Measurements from ENCODE around the gene DAND5. TPM values are rescaled to one million over a fixed set of nuclear protein-coding genes. Genes with fewer than 3 reads are reported as not detected.
"Not testable (repeated sequence)": the region's sequence is repeated elsewhere in the genome, so short reads cannot be mapped to it uniquely, and the experiment has no call there.

Gene DAND5
- total RNA-seq, 1 donor from 2014 or later, result 0.07 TPM

GRCh38 chr19:12949363-12950283, 19.8 kb upstream of the DAND5 start:
- Histone ChIP-seq H3K36me3 (no peaks in the 10 kb centered on the region), H3K4me1 (peaks cover 4% of the 10 kb centered on the region), H3K27me3 (no peaks in the 10 kb centered on the region), H3K4me3 (no peak overlapping the region), H3K9ac (no peak overlapping the region), H2AFZ (replicated peaks) (no peak overlapping the region), H3K79me2 (ENCODE audit: low read depth) (peaks cover 24% of the 10 kb centered on the region), H3K9me3 (ENCODE audit: low read depth) (no peaks in the 10 kb centered on the region), H4K20me1 (ENCODE audit: low read depth) (peaks cover 26% of the 10 kb centered on the region), H3F3A (ENCODE audit: low read depth) (peaks cover 53% of the 10 kb centered on the region), H3K4me2 (no peak overlapping the region), H3K27ac (no peak overlapping the region)
- Mint-ChIP-seq H3K36me3 (peaks cover 27% of the 10 kb centered on the region), H3K9me3 (no peaks in the 10 kb centered on the region), H3K4me1 (peaks cover 14% of the 10 kb centered on the region), H3K27ac (no peak overlapping the region), H3K27me3 (ENCODE audit: insufficient read depth, low read depth) (peaks cover 15% of the 10 kb centered on the region), H3K4me3 (peak overlapping the region; percentile 59)
- no peak for TF ChIP-seq EZH2phosphoT487 (IDR thresholded peaks at IDR 0.05)
- no peak for TF ChIP-seq EZH2 (IDR thresholded peaks at IDR 0.05)
- no peak for TF ChIP-seq CTCF (IDR thresholded peaks at IDR 0.05)
- no peak for DNase-seq (ENCODE audit: low spot score)

GRCh38 chr19:12952050-12952449, 17.3 kb upstream of the DAND5 start:
- Mint-ChIP-seq H3K36me3 (peaks cover 24% of the 10 kb centered on the region), H3K4me3 (peak overlapping the region; percentile 65), H3K4me1 (peaks cover 16% of the 10 kb centered on the region)
- Histone ChIP-seq H4K20me1 (ENCODE audit: low read depth) (peaks cover 23% of the 10 kb centered on the region), H3F3A (ENCODE audit: low read depth) (peaks cover 52% of the 10 kb centered on the region), H3K79me2 (ENCODE audit: low read depth) (peaks cover 39% of the 10 kb centered on the region)
- not testable (repeated sequence) for H3K4me3 ChIP-seq; H3K27me3 ChIP-seq; H3K9me3 Mint-ChIP-seq; H3K4me2 ChIP-seq; H3K27ac ChIP-seq; H3K9me3 ChIP-seq (ENCODE audit: low read depth); DNase-seq (ENCODE audit: low spot score); H3K4me1 ChIP-seq; H2AFZ ChIP-seq (replicated peaks); H3K27ac Mint-ChIP-seq; H3K27me3 Mint-ChIP-seq (ENCODE audit: insufficient read depth, low read depth); H3K9ac ChIP-seq; H3K36me3 ChIP-seq

GRCh38 chr19:12952488-12953137, 16.8 kb upstream of the DAND5 start:
- Mint-ChIP-seq H3K36me3 (peaks cover 23% of the 10 kb centered on the region), H3K27ac (no peak overlapping the region), H3K27me3 (ENCODE audit: insufficient read depth, low read depth) (peaks cover 4% of the 10 kb centered on the region), H3K4me3 (no peak overlapping the region), H3K4me1 (peaks cover 16% of the 10 kb centered on the region), H3K9me3 (no peaks in the 10 kb centered on the region)
- peaks cover 17% of the 10 kb centered on the region for H4K20me1 ChIP-seq (ENCODE audit: low read depth)
- H3K27ac ChIP-seq, result no peak overlapping the region
- no peak overlapping the region for H3K9ac ChIP-seq
- TF ChIP-seq CTCF (IDR thresholded peaks at IDR 0.05) (no peak), EZH2phosphoT487 (IDR thresholded peaks at IDR 0.05) (no peak)
- DNase-seq (ENCODE audit: low spot score), result no peak
- no peaks in the 10 kb centered on the region for H3K4me1 ChIP-seq
- H3K4me2 ChIP-seq, result no peak overlapping the region
- no peak overlapping the region for H3K4me3 ChIP-seq
- no peaks in the 10 kb centered on the region for H3K9me3 ChIP-seq (ENCODE audit: low read depth)
- H3K36me3 ChIP-seq, result no peaks in the 10 kb centered on the region
- no peaks in the 10 kb centered on the region for H3K27me3 ChIP-seq
- no peak overlapping the region for H2AFZ ChIP-seq (replicated peaks)
- peaks cover 57% of the 10 kb centered on the region for H3F3A ChIP-seq (ENCODE audit: low read depth)
- H3K79me2 ChIP-seq (ENCODE audit: low read depth), result peaks cover 39% of the 10 kb centered on the region
